Breast epithelium (tissue), 4 donors: ENCODE results near the gene WIZ. TPM values are rescaled to one million over a fixed set of nuclear protein-coding genes. Genes with fewer than 3 reads are reported as not detected.

Experiments used
- DNase-seq, 2 donors: peaks; one replicate each; pipeline ENCODE4 v3.0.0-alpha.2; 2019; ENCODE audit warnings: low spot score in 2 of 2
- H3K27ac ChIP-seq, 2 donors: fragments of 200-600 bp; sonication (generic) in 1 of 2; one replicate each; pipeline ENCODE4 v1.5.1; 2016 to 2019; ENCODE audit warnings: mild to moderate bottlenecking in 1 of 2
- H3K27me3 ChIP-seq, 2 donors: fragments of 200-600 bp; sonication (generic) in 1 of 2; one replicate each; pipeline versions ENCODE4 v1.5.1 to v1.6.0; 2017 to 2019; ENCODE audit warnings: control low read depth in 1 of 2, mild to moderate bottlenecking in 1 of 2
- H3K36me3 ChIP-seq: fragments of 200-600 bp; one replicate; pipeline ENCODE4 v1.5.1; 2019
- H3K4me1 ChIP-seq, 2 donors: fragments of 200-600 bp; sonication (generic); one replicate each; pipeline ENCODE4 v1.5.1; 2016 to 2019; ENCODE audit warnings: control low read depth in 1 of 2
- H3K4me3 ChIP-seq, 3 donors: fragments of 200-600 bp; sonication (generic); 1 replicate in 2 of 3; 2 replicates in 1 of 3; pipeline ENCODE4 v1.5.1; 2016 to 2019; ENCODE audit warnings: mild to moderate bottlenecking in 3 of 3, moderate library complexity in 2 of 3
- H3K9me3 ChIP-seq, 2 donors: fragments of 200-600 bp; sonication (generic) in 1 of 2; one replicate each; pipeline ENCODE4 v1.5.1; 2016 to 2019; ENCODE audit warnings: control low read depth in 1 of 2
- POLR2A ChIP-seq: fragments of 450-650 bp; IDR thresholded peaks from one replicate; pipeline ENCODE4 v1.6.1; 2016; ENCODE audit warnings: antibody characterized with exemption, mild to moderate bottlenecking, moderate library complexity
- POLR2AphosphoS5 ChIP-seq, 3 donors: sonication (generic); formaldehyde crosslinking; IDR thresholded peaks; one replicate each; pipeline ENCODE4 v1.6.1; 2017; ENCODE audit warnings: antibody characterized with exemption in 3 of 3
- intact Hi-C: fragments of 100-400 bp; cut with DNase I; formaldehyde crosslinking; loops from one replicate; pipeline ENCODE4 v1.15.1; 2023; ENCODE audit warnings: low total_unique reads
- total RNA-seq, 3 donors: library from RNA; depleted of rRNA; stranded (reverse); fragments of >200 nt; gene quantifications; one replicate each; pipeline ENCODE4 v1.1.0, GENCODE V29; 2016
- TF ChIP-seq, protein P1 (sequence below), 3 donors: fragments of 450-650 bp; IDR thresholded peaks; one replicate each; pipeline ENCODE4 v1.5.1; 2016 to 2017; ENCODE audit warnings: antibody characterized with exemption in 3 of 3, mild to moderate bottlenecking in 3 of 3, moderate library complexity in 3 of 3

The WIZ gene
- total RNA-seq, 3 donors from 2014 or later, result 17.6 to 51.1 (median 34.9) TPM

DNA sequence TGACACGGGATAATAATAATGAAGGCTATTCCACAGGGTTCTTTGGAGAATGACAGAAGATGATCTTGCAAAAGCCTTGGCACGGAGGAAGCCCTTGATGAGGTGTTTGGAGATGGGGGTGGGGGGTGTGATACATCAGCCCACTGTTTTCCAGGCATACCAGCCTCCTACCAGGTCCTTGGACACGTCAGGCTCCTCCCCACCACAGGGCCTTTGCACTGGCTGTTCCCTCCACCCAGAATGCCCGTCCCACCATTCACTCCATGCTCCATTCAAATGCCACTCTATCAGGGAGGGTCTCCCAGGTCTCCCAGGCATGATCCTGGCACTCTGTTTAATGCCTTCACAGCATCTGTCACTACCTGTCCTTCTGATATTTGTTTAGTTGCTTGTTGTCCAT, 2.7 kb downstream of the WIZ start:
- no peak for DNase-seq
- no peak overlapping the region for H3K4me3 ChIP-seq
- H3K36me3 ChIP-seq, result no peaks in the 10 kb centered on the region
- H3K27me3 ChIP-seq, result no peaks in the 10 kb centered on the region
- H3K4me1 ChIP-seq, result no peaks in the 10 kb centered on the region
- TF ChIP-seq POLR2A (no peak), POLR2AphosphoS5 (IDR thresholded peaks at IDR 0.05) (no peak)
- TF ChIP-seq, protein P1, sequence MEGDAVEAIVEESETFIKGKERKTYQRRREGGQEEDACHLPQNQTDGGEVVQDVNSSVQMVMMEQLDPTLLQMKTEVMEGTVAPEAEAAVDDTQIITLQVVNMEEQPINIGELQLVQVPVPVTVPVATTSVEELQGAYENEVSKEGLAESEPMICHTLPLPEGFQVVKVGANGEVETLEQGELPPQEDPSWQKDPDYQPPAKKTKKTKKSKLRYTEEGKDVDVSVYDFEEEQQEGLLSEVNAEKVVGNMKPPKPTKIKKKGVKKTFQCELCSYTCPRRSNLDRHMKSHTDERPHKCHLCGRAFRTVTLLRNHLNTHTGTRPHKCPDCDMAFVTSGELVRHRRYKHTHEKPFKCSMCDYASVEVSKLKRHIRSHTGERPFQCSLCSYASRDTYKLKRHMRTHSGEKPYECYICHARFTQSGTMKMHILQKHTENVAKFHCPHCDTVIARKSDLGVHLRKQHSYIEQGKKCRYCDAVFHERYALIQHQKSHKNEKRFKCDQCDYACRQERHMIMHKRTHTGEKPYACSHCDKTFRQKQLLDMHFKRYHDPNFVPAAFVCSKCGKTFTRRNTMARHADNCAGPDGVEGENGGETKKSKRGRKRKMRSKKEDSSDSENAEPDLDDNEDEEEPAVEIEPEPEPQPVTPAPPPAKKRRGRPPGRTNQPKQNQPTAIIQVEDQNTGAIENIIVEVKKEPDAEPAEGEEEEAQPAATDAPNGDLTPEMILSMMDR (IDR thresholded peaks at IDR 0.05), result no peak
- H3K27ac ChIP-seq, result no peak overlapping the region
- H3K9me3 ChIP-seq, result no peaks in the 10 kb centered on the region
- intact Hi-C loops, result loop anchor here (1.0 kb wide), 1 partner anchor 37 kb away; no protein-coding TSS in a partner anchor

DNA sequence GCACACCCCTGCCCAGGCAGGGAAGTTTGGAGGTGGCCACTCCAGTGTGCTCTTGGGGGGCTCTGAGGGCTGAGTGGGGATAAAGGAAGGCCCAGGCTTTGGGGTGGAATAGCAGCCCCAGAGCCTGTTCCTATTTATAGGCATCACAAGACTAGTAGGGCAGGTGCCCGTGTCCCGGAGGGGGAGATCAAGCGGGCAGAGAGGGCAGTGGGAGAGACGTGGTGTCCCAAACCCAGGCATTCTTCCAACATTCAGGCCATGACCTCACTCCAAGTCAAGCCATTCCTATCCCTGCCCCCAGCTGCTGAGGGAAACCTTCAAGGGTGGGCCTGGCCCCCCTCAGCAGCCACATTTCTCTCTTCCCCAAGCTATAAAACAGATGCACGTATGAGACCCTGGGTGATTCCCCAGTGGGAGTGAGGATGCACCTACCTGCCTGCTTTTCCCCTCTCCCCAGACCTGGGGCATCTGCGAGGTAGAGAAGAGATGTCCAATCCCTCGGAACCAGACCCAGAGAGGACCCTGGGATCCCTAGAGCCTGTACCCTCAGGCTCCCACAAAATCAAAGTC, 3.9 kb downstream of the WIZ start:
- Histone ChIP-seq H3K27ac (no peak overlapping the region), H3K4me3 (no peak overlapping the region), H3K4me1 (no peaks in the 10 kb centered on the region), H3K27me3 (no peaks in the 10 kb centered on the region), H3K36me3 (no peaks in the 10 kb centered on the region), H3K9me3 (no peaks in the 10 kb centered on the region)
- TF ChIP-seq, protein P1 (IDR thresholded peaks at IDR 0.05), result no peak
- TF ChIP-seq POLR2AphosphoS5 (IDR thresholded peaks at IDR 0.05), result no peak
- no peak for DNase-seq
- intact Hi-C loops, result no loop called here

DNA sequence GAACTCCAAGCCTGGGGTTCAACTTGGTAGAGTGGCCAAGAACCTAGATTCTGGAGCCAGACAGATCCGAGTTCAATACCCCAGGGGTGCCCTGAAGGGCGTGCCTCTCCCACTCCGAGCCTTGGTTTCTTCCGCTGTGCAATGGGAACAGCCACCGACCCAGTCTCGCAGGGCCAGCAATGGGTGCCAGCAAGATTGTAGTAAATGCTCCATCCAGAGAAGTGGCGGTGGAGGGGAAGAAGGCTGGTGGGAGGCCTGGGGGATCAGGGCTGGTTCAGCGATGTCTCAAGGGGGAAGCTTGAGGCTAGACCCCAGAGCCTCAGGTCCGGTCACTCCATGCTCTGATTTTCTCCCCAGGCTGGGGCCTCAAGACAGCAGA, 4.5 kb downstream of the WIZ start:
- H3K27me3 ChIP-seq, result no peaks in the 10 kb centered on the region
- H3K36me3 ChIP-seq, result no peaks in the 10 kb centered on the region
- H3K4me1 ChIP-seq, result no peaks in the 10 kb centered on the region
- no peaks in the 10 kb centered on the region for H3K9me3 ChIP-seq
- intact Hi-C loops, result no loop called here
- no peak for DNase-seq
- no peak overlapping the region for H3K27ac ChIP-seq
- TF ChIP-seq POLR2A (no peak), POLR2AphosphoS5 (IDR thresholded peaks at IDR 0.05) (no peak)
- TF ChIP-seq, protein P1 (IDR thresholded peaks at IDR 0.05), result no peak
- no peak overlapping the region for H3K4me3 ChIP-seq

DNA sequence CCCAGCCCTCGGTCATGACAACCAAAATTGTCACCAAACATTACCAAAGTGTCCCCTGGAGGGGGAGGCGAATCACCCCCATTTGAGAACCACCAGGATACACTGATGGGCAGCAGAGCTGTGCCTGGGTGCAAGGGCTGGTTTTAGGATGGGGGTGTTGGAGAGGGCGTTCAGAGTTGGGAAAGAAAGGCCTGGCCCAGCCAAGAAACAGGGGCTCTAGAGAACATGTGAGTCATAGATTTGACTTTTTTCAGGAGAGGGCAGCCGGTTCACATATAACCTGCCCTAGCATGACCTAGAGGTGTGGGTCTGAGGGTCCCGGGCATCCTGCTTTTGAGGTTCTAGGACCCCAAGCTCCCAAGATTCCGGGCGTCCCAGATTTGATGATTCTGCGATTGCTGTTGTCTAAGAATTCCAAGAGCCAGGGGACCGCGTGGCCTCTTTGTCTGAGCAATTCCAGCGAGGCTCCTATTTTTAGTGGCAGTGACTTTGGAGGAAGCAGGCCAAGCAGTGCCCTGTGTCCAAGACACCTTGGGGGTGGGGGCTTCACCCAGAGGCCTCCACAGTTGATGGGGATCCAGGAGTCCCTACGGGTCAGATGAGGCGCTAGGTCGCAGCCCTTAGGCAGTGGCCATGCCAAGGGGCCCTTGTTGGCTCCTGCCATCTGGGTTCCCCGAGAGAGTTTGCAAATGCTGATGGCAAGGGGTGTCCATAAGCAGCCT, 5.1 kb downstream of the WIZ start:
- Histone ChIP-seq H3K27ac (no peak overlapping the region), H3K9me3 (no peaks in the 10 kb centered on the region), H3K27me3 (no peaks in the 10 kb centered on the region), H3K36me3 (no peaks in the 10 kb centered on the region), H3K4me1 (no peaks in the 10 kb centered on the region), H3K4me3 (no peak overlapping the region)
- intact Hi-C loops, result no loop called here
- TF ChIP-seq, protein P1 (IDR thresholded peaks at IDR 0.05), result no peak
- TF ChIP-seq POLR2A, result no peak
- TF ChIP-seq POLR2AphosphoS5 (IDR thresholded peaks at IDR 0.05), result no peak
- no peak for DNase-seq

DNA sequence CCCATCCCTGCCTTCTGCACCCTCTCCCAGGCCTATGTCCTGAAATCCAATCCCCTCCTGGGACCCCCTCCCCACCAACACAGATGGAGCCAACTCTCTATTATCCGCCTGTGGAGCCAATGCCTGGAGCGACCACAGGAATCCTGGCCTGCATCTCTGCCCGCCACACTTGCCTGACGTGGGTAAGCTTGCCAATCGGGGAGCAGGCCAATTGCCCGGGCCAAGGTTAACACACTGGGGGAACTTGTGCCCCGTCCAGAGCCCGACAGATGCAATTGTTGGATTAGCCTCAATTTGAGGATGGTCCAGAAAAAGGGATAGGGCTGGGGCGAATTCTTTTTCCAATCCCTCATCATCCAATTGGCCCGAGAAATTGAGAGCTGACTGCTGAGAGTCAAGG, 5.9 kb downstream of the WIZ start:
- DNase-seq, result no peak
- intact Hi-C loops, result no loop called here
- TF ChIP-seq, protein P1 (IDR thresholded peaks at IDR 0.05), result no peak
- Histone ChIP-seq H3K27ac (no peak overlapping the region), H3K4me3 (no peak overlapping the region), H3K36me3 (no peaks in the 10 kb centered on the region), H3K27me3 (no peaks in the 10 kb centered on the region), H3K4me1 (no peaks in the 10 kb centered on the region), H3K9me3 (no peaks in the 10 kb centered on the region)
